ENCODE data around the gene STUM.
A peak's percentile ranks its signal among the peaks of the same experiment; 100 is the strongest.

DNA sequence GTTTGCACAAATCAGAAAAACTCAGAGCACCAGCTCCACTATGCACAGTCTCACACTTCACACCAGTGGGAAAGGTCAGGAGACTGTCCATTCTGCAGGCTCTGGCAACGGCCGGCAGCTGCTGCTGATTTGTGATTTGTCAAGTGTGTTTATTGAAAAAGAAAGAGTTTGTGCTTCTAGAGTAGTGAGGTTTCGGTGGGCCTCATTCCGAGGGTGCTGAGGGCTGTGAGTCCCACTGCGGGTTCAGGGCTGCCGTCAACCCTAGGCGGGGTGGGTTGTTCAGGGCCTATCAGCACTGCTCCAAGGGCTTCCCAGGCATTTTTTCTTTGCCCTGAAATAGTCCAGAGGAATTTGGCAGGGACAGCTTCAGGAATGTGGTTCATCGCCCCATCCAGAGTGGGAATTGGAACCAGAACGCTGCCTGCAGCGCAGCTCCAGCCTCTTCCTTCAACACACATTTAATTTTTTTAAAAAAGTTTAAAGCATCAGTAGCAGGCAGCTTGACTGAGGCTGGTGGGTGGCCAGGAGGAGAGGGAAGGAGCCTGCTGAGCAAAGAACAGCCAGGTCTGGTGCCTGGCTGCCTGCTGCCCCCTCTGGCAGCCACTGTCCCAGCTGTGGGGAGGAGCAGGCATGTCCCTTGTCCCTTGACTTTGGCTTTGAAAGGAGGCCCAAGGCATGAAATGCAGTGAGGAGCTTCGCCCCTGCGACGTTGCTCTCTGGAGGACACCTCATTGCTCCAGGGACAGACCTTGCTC lies 19.7 kb downstream of the STUM start:
- TF ChIP-seq CTCF (conservative IDR thresholded peaks at IDR 0.05) (peak; percentile 44), ZFX (IDR thresholded peaks at IDR 0.05) (no peak)
